Gastroesophageal sphincter (tissue), 4 donors: ENCODE results near the gene HHIP. TPM values are rescaled to one million over a fixed set of nuclear protein-coding genes. Genes with fewer than 3 reads are reported as not detected.

ENCODE experiments used
- ATAC-seq: fragments of 150-250 bp; one replicate; pipeline ENCODE4 v1.9.1; 2016; ENCODE audit warnings: mild to moderate bottlenecking, moderate library complexity
- H3K27ac ChIP-seq, 4 donors: fragments of 200-600 bp; sonication (generic) in 3 of 4; 1 replicate in 3 of 4; 2 replicates in 1 of 4; pipeline ENCODE4 v1.5.1; 2016 to 2019
- H3K27me3 ChIP-seq: fragments of 200-600 bp; sonication (generic); one replicate; pipeline ENCODE4 v1.5.1; 2019
- H3K36me3 ChIP-seq, 2 donors: fragments of 200-600 bp; sonication (generic); one replicate each; pipeline ENCODE4 v1.5.1; 2019; ENCODE audit warnings: control low read depth in 1 of 2
- H3K4me1 ChIP-seq, 3 donors: fragments of 200-600 bp; sonication (generic); 1 replicate in 2 of 3; 2 replicates in 1 of 3; pipeline ENCODE4 v1.5.1; 2016 to 2019; ENCODE audit warnings: control low read depth in 2 of 3
- H3K4me3 ChIP-seq, 2 donors: fragments of 200-600 bp; sonication (generic); one replicate each; pipeline ENCODE4 v1.5.1; 2019; ENCODE audit warnings: mild to moderate bottlenecking in 1 of 2, moderate library complexity in 1 of 2
- H3K9me3 ChIP-seq, 3 donors: fragments of 200-600 bp; sonication (generic); one replicate each; pipeline ENCODE4 v1.5.1; 2017 to 2019; ENCODE audit warnings: control low read depth in 2 of 3
- EP300 ChIP-seq: sonication (generic); formaldehyde crosslinking; IDR thresholded peaks from one replicate; pipeline ENCODE4 v1.6.1; 2017; ENCODE audit warnings: antibody characterized with exemption, mild to moderate bottlenecking
- POLR2A ChIP-seq, 2 donors: fragments of 450-650 bp; IDR thresholded peaks; one replicate each; pipeline ENCODE4 v1.6.1; 2017; ENCODE audit warnings: antibody characterized with exemption in 2 of 2, mild to moderate bottlenecking in 2 of 2, moderate library complexity in 1 of 2
- POLR2AphosphoS5 ChIP-seq: sonication (generic); formaldehyde crosslinking; IDR thresholded peaks from one replicate; pipeline ENCODE4 v1.6.1; 2017; ENCODE audit warnings: antibody characterized with exemption
- WGBS, 2 donors: methylation state at CpG; one replicate each; pipeline ENCODE4 v1.1.5; 2018; ENCODE audit warnings: low coverage in 1 of 2; 5-methylcytosine and 5-hydroxymethylcytosine counted together
- total RNA-seq, 4 donors: library from RNA; depleted of rRNA; stranded (reverse); fragments of >200 nt; gene quantifications; one replicate each; pipeline ENCODE4 v1.1.0, GENCODE V29; 2016
- TF ChIP-seq, protein P1 (sequence below), 4 experiments: fragments of 200-600 bp in 2 of 4; fragments of 450-650 bp in 2 of 4; sonication (generic) in 1 of 4; IDR thresholded peaks; one replicate each; pipeline ENCODE4 v1.5.1; 2017 to 2019; ENCODE audit warnings: antibody characterized with exemption in 4 of 4, mild to moderate bottlenecking in 2 of 4, moderate library complexity in 2 of 4

Gene HHIP
- total RNA-seq, 4 donors from 2014 or later = 0.10 to 0.54 (median 0.19) TPM; not detected in 1

DNA sequence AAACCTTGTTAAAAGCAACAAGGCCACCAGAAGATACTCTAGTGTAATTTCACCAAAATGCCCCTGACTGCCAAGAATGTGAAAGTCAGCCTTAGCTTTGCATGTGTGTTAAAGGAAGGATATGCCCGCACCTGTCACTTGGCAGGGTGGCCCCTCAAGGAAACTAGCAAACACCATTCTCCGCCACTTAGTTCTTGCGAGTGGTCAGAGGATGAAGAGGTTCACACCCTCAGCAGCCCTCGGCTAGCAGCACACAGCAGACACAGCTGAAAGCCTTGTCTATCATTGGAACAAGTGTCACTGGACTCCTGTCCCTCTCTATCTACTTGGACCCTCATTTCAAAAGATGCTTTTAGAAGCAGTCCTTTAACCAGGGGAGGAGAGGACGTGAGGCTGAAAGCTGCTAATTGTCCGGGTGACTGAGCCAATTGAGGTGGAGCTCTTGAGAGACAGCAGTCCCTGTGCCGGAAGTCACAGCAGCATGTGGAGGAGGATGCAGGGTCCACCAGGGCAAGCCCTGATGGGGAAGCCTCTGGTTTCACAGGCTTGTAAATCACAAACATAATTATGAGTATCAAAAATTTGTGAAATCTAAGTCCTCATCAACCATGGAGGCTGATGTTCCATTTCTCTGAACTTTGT is 18.0 kb downstream of the HHIP start:
- Histone ChIP-seq H3K27me3 (no peaks in the 10 kb centered on the region), H3K9me3 (no peaks in the 10 kb centered on the region), H3K4me3 (no peak overlapping the region), H3K27ac (no peak overlapping the region), H3K36me3 (no peaks in the 10 kb centered on the region), H3K4me1 (no peaks in the 10 kb centered on the region)
- TF ChIP-seq, protein P1, sequence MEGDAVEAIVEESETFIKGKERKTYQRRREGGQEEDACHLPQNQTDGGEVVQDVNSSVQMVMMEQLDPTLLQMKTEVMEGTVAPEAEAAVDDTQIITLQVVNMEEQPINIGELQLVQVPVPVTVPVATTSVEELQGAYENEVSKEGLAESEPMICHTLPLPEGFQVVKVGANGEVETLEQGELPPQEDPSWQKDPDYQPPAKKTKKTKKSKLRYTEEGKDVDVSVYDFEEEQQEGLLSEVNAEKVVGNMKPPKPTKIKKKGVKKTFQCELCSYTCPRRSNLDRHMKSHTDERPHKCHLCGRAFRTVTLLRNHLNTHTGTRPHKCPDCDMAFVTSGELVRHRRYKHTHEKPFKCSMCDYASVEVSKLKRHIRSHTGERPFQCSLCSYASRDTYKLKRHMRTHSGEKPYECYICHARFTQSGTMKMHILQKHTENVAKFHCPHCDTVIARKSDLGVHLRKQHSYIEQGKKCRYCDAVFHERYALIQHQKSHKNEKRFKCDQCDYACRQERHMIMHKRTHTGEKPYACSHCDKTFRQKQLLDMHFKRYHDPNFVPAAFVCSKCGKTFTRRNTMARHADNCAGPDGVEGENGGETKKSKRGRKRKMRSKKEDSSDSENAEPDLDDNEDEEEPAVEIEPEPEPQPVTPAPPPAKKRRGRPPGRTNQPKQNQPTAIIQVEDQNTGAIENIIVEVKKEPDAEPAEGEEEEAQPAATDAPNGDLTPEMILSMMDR (IDR thresholded peaks at IDR 0.05) = no peak
- TF ChIP-seq POLR2A (IDR thresholded peaks at IDR 0.05) (no peak), POLR2AphosphoS5 (no peak), EP300 (no peak)
- no peak for ATAC-seq
- WGBS, 2 donors = 70 to 87% methylated on average over 3 to 5 of the region's 7 CpGs

DNA sequence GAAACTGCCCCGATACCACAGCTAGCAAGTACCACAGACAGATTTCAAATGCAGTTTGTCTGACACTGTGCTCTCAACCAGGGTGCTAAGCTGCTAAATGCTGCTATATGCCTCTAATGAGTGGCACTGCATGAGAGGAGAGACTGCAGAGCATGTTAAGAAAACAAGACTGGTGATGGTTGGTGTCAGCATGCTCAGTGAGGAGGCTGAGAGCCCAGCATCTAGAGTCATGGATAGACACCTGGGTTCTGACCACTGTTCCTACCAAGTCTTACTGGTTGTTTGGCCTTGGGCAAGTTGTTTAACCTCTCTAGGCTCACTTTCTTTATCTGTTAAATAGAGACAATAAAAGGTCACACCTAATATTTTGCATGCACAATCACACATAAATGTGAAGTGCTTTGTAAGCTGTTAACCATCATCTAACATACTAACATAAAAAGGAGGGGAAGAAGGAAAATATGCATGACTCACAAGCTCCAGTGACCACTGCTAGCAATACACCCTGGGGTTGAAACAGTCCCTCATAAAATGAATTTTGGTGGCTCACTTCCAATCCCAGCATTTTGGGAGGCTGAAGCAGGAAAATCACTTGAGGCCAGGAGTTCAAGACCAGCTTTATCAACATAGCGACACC is 20.7 kb downstream of the HHIP start:
- Histone ChIP-seq H3K36me3 (no peaks in the 10 kb centered on the region), H3K27me3 (no peaks in the 10 kb centered on the region), H3K9me3 (no peaks in the 10 kb centered on the region), H3K4me3 (no peak overlapping the region), H3K4me1 (no peaks in the 10 kb centered on the region), H3K27ac (no peak overlapping the region)
- WGBS, 2 donors = 100% methylated on average over 2 of the region's 2 CpGs
- TF ChIP-seq EP300 (no peak), POLR2AphosphoS5 (no peak), POLR2A (IDR thresholded peaks at IDR 0.05) (no peak)
- TF ChIP-seq, protein P1 (IDR thresholded peaks at IDR 0.05) = no peak
- no peak for ATAC-seq

DNA sequence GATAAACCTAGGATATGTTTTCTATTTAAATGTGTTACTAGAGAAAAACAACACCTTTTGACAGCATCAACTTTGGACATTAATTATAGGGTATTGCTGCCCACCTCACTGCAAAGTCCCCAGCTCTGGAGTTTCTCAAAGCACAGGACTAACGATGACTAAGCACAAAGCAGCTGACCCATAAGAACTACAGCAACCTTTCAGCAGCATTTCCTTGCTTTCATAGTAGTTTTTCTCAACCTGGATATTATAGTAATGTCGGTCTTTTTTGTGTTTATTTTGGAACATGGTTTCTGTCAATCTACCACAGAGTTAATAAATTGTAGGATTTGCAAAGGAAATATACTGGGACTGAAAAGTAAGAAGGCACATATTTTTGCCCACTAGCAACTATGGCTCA is 21.5 kb downstream of the HHIP start:
- no peaks in the 10 kb centered on the region for H3K27me3 ChIP-seq
- no peak for ATAC-seq
- WGBS, 2 donors = 34 to 45% methylated on average over 2 of the region's 2 CpGs
- H3K9me3 ChIP-seq = no peaks in the 10 kb centered on the region
- H3K27ac ChIP-seq = no peak overlapping the region
- no peak overlapping the region for H3K4me3 ChIP-seq
- TF ChIP-seq POLR2AphosphoS5 (no peak), EP300 (no peak), POLR2A (IDR thresholded peaks at IDR 0.05) (no peak)
- TF ChIP-seq, protein P1 (IDR thresholded peaks at IDR 0.05) = no peak
- H3K36me3 ChIP-seq = no peaks in the 10 kb centered on the region
- H3K4me1 ChIP-seq = no peaks in the 10 kb centered on the region

- WGBS, 2 donors = 49 to 58% methylated on average over 4 to 5 of the region's 5 CpGs
- no peak overlapping the region for H3K27ac ChIP-seq
- ATAC-seq = no peak
- H3K4me1 ChIP-seq = no peaks in the 10 kb centered on the region
- TF ChIP-seq POLR2A (IDR thresholded peaks at IDR 0.05) (no peak), POLR2AphosphoS5 (no peak), EP300 (no peak)
- TF ChIP-seq, protein P1 (IDR thresholded peaks at IDR 0.05) = no peak
- H3K27me3 ChIP-seq = no peaks in the 10 kb centered on the region
- H3K36me3 ChIP-seq = no peaks in the 10 kb centered on the region
- H3K4me3 ChIP-seq = no peak overlapping the region
- H3K9me3 ChIP-seq = no peaks in the 10 kb centered on the region
Observed at GRCh38 chr4:144670776-144671175, 24.8 kb downstream of the HHIP start.

- no peak for ATAC-seq
- no peaks in the 10 kb centered on the region for H3K4me1 ChIP-seq
- 40 to 57% methylated on average over 1 of the region's 1 CpG for WGBS, 2 donors
- H3K27me3 ChIP-seq = no peaks in the 10 kb centered on the region
- H3K9me3 ChIP-seq = no peaks in the 10 kb centered on the region
- H3K36me3 ChIP-seq = no peaks in the 10 kb centered on the region
- no peak overlapping the region for H3K27ac ChIP-seq
- no peak for TF ChIP-seq EP300
- no peak for TF ChIP-seq POLR2A (IDR thresholded peaks at IDR 0.05)
- no peak for TF ChIP-seq POLR2AphosphoS5
- TF ChIP-seq, protein P1 (IDR thresholded peaks at IDR 0.05) = no peak
- no peak overlapping the region for H3K4me3 ChIP-seq
Observed at GRCh38 chr4:144674711-144675110, 28.8 kb downstream of the HHIP start.
